Memory B cell (primary cell): Measurements from ENCODE around the gene LEO1.

ENCODE experiments used
- ATAC-seq: fragments of 150-1000 bp; cut with Tn5 transposase; 2 replicates; pipeline ENCODE4 v1.10.0; 2021; ENCODE audit warnings: low read depth, mild to moderate bottlenecking, moderate library complexity
- DNase-seq, 2 donors: peaks; one replicate each; pipeline ENCODE4 v3.0.0; 2022; ENCODE audit warnings: low spot score in 2 of 2
- H3K27ac Mint-ChIP-seq: one replicate; pipeline ENCODE4 v1.8.0; 2022; ENCODE audit warnings: mild to moderate bottlenecking, moderate library complexity, mixed read lengths
- H3K27me3 Mint-ChIP-seq: one replicate; pipeline ENCODE4 v1.8.0; 2022; ENCODE audit warnings: mixed read lengths
- H3K36me3 Mint-ChIP-seq: one replicate; pipeline ENCODE4 v1.8.0; 2022; ENCODE audit warnings: mild to moderate bottlenecking, mixed read lengths
- H3K4me1 Mint-ChIP-seq: one replicate; pipeline ENCODE4 v1.8.0; 2022; ENCODE audit warnings: mixed read lengths
- H3K4me3 Mint-ChIP-seq: one replicate; pipeline ENCODE4 v1.8.0; 2022; ENCODE audit warnings: mild to moderate bottlenecking, moderate library complexity, mixed read lengths
- H3K9me3 Mint-ChIP-seq: one replicate; pipeline ENCODE4 v1.8.0; 2022; ENCODE audit warnings: mixed read lengths

Gene LEO1

DNA sequence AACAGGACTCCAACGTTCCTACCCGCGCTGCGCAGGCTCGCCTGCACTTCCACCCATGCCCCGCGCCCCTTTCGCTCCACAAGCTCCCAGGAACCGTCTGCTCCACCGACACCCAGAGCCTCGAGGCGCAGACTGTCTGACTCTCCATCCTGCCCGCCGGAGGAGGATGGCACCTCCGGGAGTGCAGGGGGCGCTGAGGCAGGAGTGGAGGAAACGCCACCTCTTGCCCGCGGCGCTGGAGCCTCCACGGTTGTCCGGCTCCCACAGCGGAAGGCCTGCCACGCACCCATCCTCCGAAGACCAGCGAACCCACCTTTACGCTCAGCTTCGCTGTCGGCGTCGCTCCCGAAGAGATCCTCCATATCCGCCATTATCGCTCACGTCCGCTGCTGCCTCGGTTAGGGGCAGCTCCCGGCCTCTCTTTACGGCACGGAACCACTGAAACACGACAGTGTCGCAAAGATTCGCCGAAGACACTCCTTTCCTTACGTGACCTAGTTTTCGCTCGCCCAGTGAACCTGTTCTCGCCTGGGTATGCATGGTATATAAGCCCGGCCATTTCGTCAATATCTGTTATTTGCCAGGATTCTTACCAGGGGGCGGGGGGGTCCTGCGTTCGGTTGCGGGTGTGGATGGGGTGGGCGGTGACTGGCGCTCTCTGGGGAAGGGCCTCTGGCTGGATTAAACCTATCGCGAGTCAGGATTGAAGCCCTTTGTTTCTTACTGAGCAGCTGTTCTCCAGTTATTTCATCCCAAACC is at the start of gene LEO1:
Gene LEO1 (minus strand): TSS at position 404 of the 759 bp plus-strand sequence. CDS start 33 bp downstream, at position 371.
- peak; percentile 76 to 86 for DNase-seq
- peaks cover 12% of the 10 kb centered on the region for H3K4me1 Mint-ChIP-seq
- peaks cover 7% of the 10 kb centered on the region for H3K36me3 Mint-ChIP-seq
- H3K27me3 Mint-ChIP-seq: no peaks in the 10 kb centered on the region
- peak; percentile 87 for ATAC-seq
- peaks cover 6% of the 10 kb centered on the region for H3K9me3 Mint-ChIP-seq
- H3K4me3 Mint-ChIP-seq: peak within 1 kb of the TSS; percentile 98
- peak within 1 kb of the TSS; percentile 96 for H3K27ac Mint-ChIP-seq

GRCh38 chr15:52021128-52021671 is 49.6 kb upstream of the LEO1 start:
- no peaks in the 10 kb centered on the region for H3K36me3 Mint-ChIP-seq
- ATAC-seq (no peak), DNase-seq (no peak)
- peaks cover 32% of the 10 kb centered on the region for H3K4me1 Mint-ChIP-seq
- no peaks in the 10 kb centered on the region for H3K9me3 Mint-ChIP-seq
- H3K4me3 Mint-ChIP-seq: peak overlapping the region; percentile 94
- no peaks in the 10 kb centered on the region for H3K27me3 Mint-ChIP-seq
- peak overlapping the region; percentile 24 for H3K27ac Mint-ChIP-seq

- peak overlapping the region; percentile 97 for H3K27ac Mint-ChIP-seq
- peak overlapping the region; percentile 94 for H3K4me3 Mint-ChIP-seq
- DNase-seq (no peak), ATAC-seq (no peak)
- no peaks in the 10 kb centered on the region for H3K9me3 Mint-ChIP-seq
- H3K27me3 Mint-ChIP-seq: no peaks in the 10 kb centered on the region
- peaks cover 29% of the 10 kb centered on the region for H3K4me1 Mint-ChIP-seq
- H3K36me3 Mint-ChIP-seq: no peaks in the 10 kb centered on the region
Measured at GRCh38 chr15:52020221-52021085, 48.9 kb upstream of the LEO1 start.

- DNase-seq (peak; percentile 51 to 69), ATAC-seq (peak; percentile 54)
- Mint-ChIP-seq H3K27me3 (no peaks in the 10 kb centered on the region), H3K9me3 (no peaks in the 10 kb centered on the region), H3K4me1 (peaks cover 29% of the 10 kb centered on the region), H3K27ac (peak overlapping the region; percentile 97), H3K36me3 (no peaks in the 10 kb centered on the region), H3K4me3 (peak overlapping the region; percentile 98)
Measured at GRCh38 chr15:52019394-52020220, 48.0 kb upstream of the LEO1 start.

DNA sequence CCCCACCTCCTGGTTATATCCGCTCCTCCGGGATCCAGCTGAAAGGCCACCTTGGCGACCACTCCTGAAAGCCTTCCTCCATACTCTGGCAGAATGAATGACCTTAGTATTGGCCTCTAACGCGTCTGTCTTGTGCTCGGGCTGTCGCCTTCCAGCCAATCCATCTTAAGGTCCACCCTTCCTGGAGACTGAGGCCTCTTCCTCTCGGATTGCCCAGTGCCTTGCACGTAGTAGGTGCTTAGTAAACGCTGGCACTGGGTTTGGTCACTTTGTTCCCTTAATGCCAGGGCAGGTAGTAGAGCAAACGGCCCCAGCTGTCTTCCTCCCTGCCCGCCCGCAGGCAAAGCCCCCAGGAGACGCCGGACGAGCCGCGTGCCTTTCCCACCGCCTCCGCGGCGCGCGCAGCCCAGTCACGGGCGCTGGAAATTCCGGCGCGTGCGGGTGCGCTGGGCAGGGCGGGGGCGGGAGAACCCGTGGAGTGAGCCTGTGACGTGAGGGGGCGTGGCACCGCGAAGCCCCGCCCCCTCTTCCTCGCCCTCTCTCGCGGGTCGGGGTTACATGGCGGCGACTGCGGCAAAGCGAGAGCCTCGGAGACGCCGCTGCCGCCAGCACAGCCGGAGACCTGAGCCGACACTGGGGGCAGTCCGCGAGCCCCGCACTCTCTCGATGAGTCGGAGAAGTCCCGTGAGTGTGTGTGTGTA is 47.3 kb upstream of the LEO1 start, which contains the start of gene MAPK6:
Gene MAPK6 (plus strand): TSS at position 527 of the 701 bp plus-strand sequence. CDS start 27,242 bp downstream, outside the sequence.
- peak within 1 kb of the TSS; percentile 98 for H3K4me3 Mint-ChIP-seq
- no peaks in the 10 kb centered on the region for H3K27me3 Mint-ChIP-seq
- no peaks in the 10 kb centered on the region for H3K9me3 Mint-ChIP-seq
- DNase-seq (peak; percentile 92 to 96), ATAC-seq (peak; percentile 82)
- peaks cover 29% of the 10 kb centered on the region for H3K4me1 Mint-ChIP-seq
- H3K27ac Mint-ChIP-seq: peak within 1 kb of the TSS; percentile 97
- no peaks in the 10 kb centered on the region for H3K36me3 Mint-ChIP-seq

DNA sequence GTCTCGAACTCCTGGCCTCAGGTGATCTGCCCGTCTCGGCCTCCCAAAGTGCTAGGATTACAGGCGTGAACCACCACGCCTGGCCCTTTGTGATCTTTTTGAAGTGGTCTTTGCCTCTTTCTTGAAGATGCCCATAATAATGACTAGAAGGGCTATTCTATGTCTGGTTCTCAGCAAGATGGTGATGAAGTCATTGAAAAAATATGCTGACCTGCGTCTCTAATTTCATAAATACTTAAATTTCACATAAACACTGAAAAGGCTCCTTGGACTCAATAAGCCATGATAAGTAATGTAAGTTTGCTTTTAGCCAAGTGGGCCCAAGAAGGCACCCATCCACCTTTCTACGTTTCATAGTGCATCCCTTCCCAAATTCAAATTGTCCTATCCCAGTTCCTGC is 46.7 kb upstream of the LEO1 start:
- no peaks in the 10 kb centered on the region for H3K36me3 Mint-ChIP-seq
- DNase-seq (no peak), ATAC-seq (no peak)
- H3K4me1 Mint-ChIP-seq: peaks cover 28% of the 10 kb centered on the region
- H3K27me3 Mint-ChIP-seq: no peaks in the 10 kb centered on the region
- H3K4me3 Mint-ChIP-seq: peak overlapping the region; percentile 98
- H3K27ac Mint-ChIP-seq: peak overlapping the region; percentile 97
- no peaks in the 10 kb centered on the region for H3K9me3 Mint-ChIP-seq

- Mint-ChIP-seq H3K9me3 (no peaks in the 10 kb centered on the region), H3K4me1 (peaks cover 19% of the 10 kb centered on the region), H3K4me3 (no peak overlapping the region), H3K27me3 (no peaks in the 10 kb centered on the region), H3K36me3 (no peaks in the 10 kb centered on the region), H3K27ac (no peak overlapping the region)
- ATAC-seq (no peak), DNase-seq (no peak)
Measured at GRCh38 chr15:52016316-52016715, 44.7 kb upstream of the LEO1 start.

GRCh38 chr15:52014616-52015015 is 43.0 kb upstream of the LEO1 start:
- Mint-ChIP-seq H3K4me3 (no peak overlapping the region), H3K27ac (no peak overlapping the region), H3K36me3 (no peaks in the 10 kb centered on the region), H3K9me3 (no peaks in the 10 kb centered on the region), H3K27me3 (no peaks in the 10 kb centered on the region), H3K4me1 (peaks cover 4% of the 10 kb centered on the region)
- ATAC-seq (no peak), DNase-seq (no peak)

DNA sequence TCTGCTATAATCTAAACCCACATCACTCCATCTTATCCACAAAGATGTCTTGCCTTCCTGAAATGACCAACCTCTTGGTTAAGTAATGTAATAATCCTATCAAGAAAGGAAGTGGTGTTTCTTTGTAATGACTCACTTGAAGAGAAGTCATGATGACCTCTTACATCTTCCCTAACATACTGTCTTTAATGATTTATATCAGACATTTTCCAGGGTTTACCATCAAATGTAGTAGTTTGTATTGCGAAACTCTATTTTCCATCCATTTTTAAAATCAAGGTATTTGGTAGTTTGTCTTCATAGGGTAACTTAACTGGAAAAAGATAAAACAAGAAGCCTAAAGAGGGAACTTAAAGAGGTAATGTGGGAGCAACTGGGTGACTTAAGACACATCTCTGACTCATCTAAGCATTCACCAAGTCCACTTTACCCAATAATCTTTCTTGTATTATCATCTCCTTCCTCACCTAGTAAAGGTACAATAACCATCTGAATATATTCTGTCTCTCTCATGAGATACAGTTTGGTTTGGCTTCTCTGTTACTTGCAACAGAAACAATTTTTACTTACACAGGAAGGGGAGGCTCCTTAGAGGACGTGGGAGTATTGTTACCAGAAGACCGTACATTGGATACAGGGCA is 41.7 kb upstream of the LEO1 start:
- ATAC-seq (no peak), DNase-seq (no peak)
- H3K9me3 Mint-ChIP-seq: no peaks in the 10 kb centered on the region
- no peaks in the 10 kb centered on the region for H3K36me3 Mint-ChIP-seq
- no peak overlapping the region for H3K27ac Mint-ChIP-seq
- H3K4me3 Mint-ChIP-seq: no peak overlapping the region
- H3K4me1 Mint-ChIP-seq: peaks cover 9% of the 10 kb centered on the region
- no peaks in the 10 kb centered on the region for H3K27me3 Mint-ChIP-seq

- no peak overlapping the region for H3K27ac Mint-ChIP-seq
- no peak overlapping the region for H3K4me3 Mint-ChIP-seq
- DNase-seq (no peak), ATAC-seq (no peak)
- H3K9me3 Mint-ChIP-seq: no peaks in the 10 kb centered on the region
- H3K27me3 Mint-ChIP-seq: no peaks in the 10 kb centered on the region
- no peaks in the 10 kb centered on the region for H3K36me3 Mint-ChIP-seq
- peaks cover 14% of the 10 kb centered on the region for H3K4me1 Mint-ChIP-seq
Measured at GRCh38 chr15:52012210-52012609, 40.6 kb upstream of the LEO1 start.

- H3K36me3 Mint-ChIP-seq: no peaks in the 10 kb centered on the region
- H3K4me1 Mint-ChIP-seq: peaks cover 19% of the 10 kb centered on the region
- ATAC-seq: no peak
- H3K27me3 Mint-ChIP-seq: no peaks in the 10 kb centered on the region
- DNase-seq: no peak
- no peak overlapping the region for H3K27ac Mint-ChIP-seq
- no peaks in the 10 kb centered on the region for H3K9me3 Mint-ChIP-seq
- H3K4me3 Mint-ChIP-seq: no peak overlapping the region
Measured at GRCh38 chr15:52011711-52012144, 40.1 kb upstream of the LEO1 start.

DNA sequence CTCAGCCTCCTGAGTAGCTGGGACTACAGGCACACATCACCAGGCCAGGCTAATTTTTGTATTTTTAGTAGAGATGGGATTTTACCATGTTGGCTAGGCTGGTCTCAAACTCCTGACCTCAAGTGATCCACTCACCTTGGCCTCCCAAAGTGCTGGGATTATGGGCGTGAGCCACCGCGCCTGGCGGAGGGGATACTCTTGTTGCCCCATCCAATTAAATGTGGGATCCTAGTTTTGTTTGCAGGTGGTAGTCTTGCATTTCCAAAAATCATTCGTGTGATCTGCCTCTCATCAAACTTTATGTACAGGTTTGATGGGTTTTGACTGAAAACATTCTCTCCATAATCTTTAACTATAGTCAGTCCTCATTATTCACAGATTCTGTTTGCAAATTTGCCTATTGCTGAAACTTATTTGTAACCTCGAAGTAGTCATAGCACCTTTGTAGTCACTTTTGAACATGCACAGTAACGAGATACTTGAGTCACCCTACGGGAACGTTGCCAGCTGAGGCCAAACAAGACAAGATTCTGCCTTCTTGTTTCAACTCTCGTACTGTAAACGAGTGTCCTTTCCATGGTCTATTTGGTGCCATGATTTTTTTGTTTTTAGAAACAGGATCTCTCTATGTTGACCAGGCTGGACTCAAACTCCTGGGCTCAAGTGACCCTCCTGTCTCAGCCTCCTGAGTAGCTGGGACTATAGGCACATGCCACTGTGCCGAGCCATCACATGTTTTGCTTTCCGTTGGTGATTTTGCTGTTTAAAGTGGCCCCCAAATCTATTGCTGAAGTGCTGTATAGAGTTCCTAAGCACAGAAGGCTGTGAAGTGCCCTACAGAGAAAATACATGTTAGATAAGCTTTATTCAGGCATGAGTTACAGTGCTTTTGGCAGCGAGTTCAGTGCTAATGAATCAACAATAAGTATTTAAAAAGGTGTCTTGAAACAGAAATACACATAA is 39.3 kb upstream of the LEO1 start:
- Mint-ChIP-seq H3K27ac (no peak overlapping the region), H3K4me1 (peaks cover 25% of the 10 kb centered on the region), H3K9me3 (no peaks in the 10 kb centered on the region), H3K27me3 (no peaks in the 10 kb centered on the region), H3K36me3 (no peaks in the 10 kb centered on the region), H3K4me3 (no peak overlapping the region)
- DNase-seq (no peak), ATAC-seq (no peak)
